Ishikawa (cell line): ENCODE results near the gene GAPVD1.

Experiments used
- TAF1 ChIP-seq: IDR thresholded peaks from 2 replicates; pipeline ENCODE4 v1.6.1; 2012; ENCODE audit warnings: low read depth, mild to moderate bottlenecking
- TCF12 ChIP-seq: IDR thresholded peaks from 2 replicates; pipeline ENCODE4 v1.6.1; 2012; ENCODE audit warnings: low read depth
- TF ChIP-seq, protein P1 (sequence below): IDR thresholded peaks from 2 replicates; pipeline ENCODE4 v1.6.1; 2012

- TF ChIP-seq TAF1 (no peak), TCF12 (no peak)
- TF ChIP-seq, protein P1, sequence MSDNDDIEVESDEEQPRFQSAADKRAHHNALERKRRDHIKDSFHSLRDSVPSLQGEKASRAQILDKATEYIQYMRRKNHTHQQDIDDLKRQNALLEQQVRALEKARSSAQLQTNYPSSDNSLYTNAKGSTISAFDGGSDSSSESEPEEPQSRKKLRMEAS, result no peak
These were observed 15.4 kb upstream of the GAPVD1 start for GRCh38 chr9:125246261-125246667.
